GM23338 (cell line): ENCODE data around the gene PGLYRP4.

Source experiments
- CREB1 ChIP-seq: fragments of 250-450 bp; sonication (Bioruptor Pico); IDR thresholded peaks from 2 replicates; pipeline ENCODE4 v1.5.0; 2020; ENCODE audit warnings: low read depth, mild to moderate bottlenecking, moderate library complexity
- CTCF ChIP-seq, 2 experiments: fragments of 200-600 bp in 1 of 2; sonication (generic) in 1 of 2; conservative IDR thresholded peaks; 2 replicates each; pipeline versions ENCODE4 v1.5.1 to v1.6.1; 2016 to 2017; ENCODE audit warnings: antibody characterized with exemption in 2 of 2, low read depth in 2 of 2, mild to moderate bottlenecking in 2 of 2, moderate library complexity in 1 of 2
- ETS1 ChIP-seq: IDR thresholded peaks from 2 replicates; pipeline ENCODE4 v1.6.1; 2016; ENCODE audit warnings: antibody characterized with exemption
- EZH2 ChIP-seq: fragments of 200-600 bp; sonication (generic); IDR thresholded peaks from one replicate; pipeline ENCODE4 v1.8.0; 2017; ENCODE audit warnings: antibody characterized with exemption, mild to moderate bottlenecking, low read depth; ENCODE audit not compliant: unreplicated experiment
- EZH2phosphoT487 ChIP-seq: fragments of 200-600 bp; sonication (generic); IDR thresholded peaks from one replicate; pipeline ENCODE4 v1.8.1; 2018; ENCODE audit warnings: antibody characterized with exemption; ENCODE audit not compliant: unreplicated experiment
- POLR2AphosphoS5 ChIP-seq: IDR thresholded peaks from 2 replicates; pipeline ENCODE4 v1.6.1; 2016; ENCODE audit warnings: antibody characterized with exemption, low read depth
- REST ChIP-seq: IDR thresholded peaks from one replicate; pipeline ENCODE4 v1.6.1; 2018; ENCODE audit warnings: antibody characterized with exemption; ENCODE audit not compliant: unreplicated experiment
- STAT1 ChIP-seq: IDR thresholded peaks from one replicate; pipeline ENCODE4 v1.6.1; 2016; ENCODE audit warnings: antibody characterized with exemption; ENCODE audit not compliant: unreplicated experiment

GRCh38 chr1:153312570-153313186, 36.0 kb downstream of the PGLYRP4 start, which contains the start of gene PGLYRP3:
- TF ChIP-seq EZH2phosphoT487 (no peak), CTCF (conservative IDR thresholded peaks at IDR 0.05; ENCODE audit: low read depth in 2 of 2) (peak in 1 of 2 experiments; percentile 57; a peak in 3 of 4 replicates), EZH2 (no peak), POLR2AphosphoS5 (no peak), STAT1 (no peak), REST (no peak), CREB1 (CRISPR knock-in tag) (no peak), ETS1 (no peak)
